ENCODE measurements around the gene JOSD1. TPM values are rescaled to one million over a fixed set of nuclear protein-coding genes. Genes with fewer than 3 reads are reported as not detected.
"Not testable (repeated sequence)": the region's sequence is repeated elsewhere in the genome, so short reads cannot be mapped to it uniquely, and the experiment has no call there.

JOSD1 gene
- total and polyA plus RNA-seq, 4 donors, result 35.4 to 51.0 (median 39.8) TPM

- Histone ChIP-seq H3K9me3 (ENCODE audit: control insufficient read depth, insufficient read depth, low read length) (no peaks in the 10 kb centered on the region), H3K4me1 (ENCODE audit: control insufficient read depth, insufficient read depth, low read length) (peaks cover 18% of the 10 kb centered on the region), H3K4me3 (ENCODE audit: low read depth, low read length) (peak overlapping the region; percentile 85), H3K27ac (ENCODE audit: low read depth, low read length) (peak overlapping the region; percentile 83), H3K27me3 (ENCODE audit: control insufficient read depth, insufficient read depth, low read length) (no peaks in the 10 kb centered on the region), H3K36me3 (ENCODE audit: control insufficient read depth, insufficient read depth, low read length) (peaks cover 6% of the 10 kb centered on the region)
- WGBS (ENCODE audit: insufficient coverage), result 9% methylated on average over 6 of the region's 16 CpGs
- DNase-seq (ENCODE audit: low read depth in 4 of 6, low spot score in 6 of 6), result peak in 2 of 6 donors; percentile 11 to 53
These were observed 43.5 kb downstream of the JOSD1 start for GRCh38 chr22:38657045-38657909.

GRCh38 chr22:38656256-38657044 is 44.3 kb downstream of the JOSD1 start, which contains the start of the genes CBY1 and FAM227A:
CBY1 (plus strand) TSS chr22:38656638; CDS start chr22:38668055, 11,417 bp downstream.
FAM227A (minus strand) TSS chr22:38656392; CDS start chr22:38650168, 6,224 bp downstream.
- 0% methylated on average over 64 of the region's 66 CpGs for WGBS (ENCODE audit: insufficient coverage)
- H3K27me3 ChIP-seq (ENCODE audit: control insufficient read depth, insufficient read depth, low read length), result no peaks in the 10 kb centered on the region
- peak within 1 kb of the TSS; percentile 85 for H3K4me3 ChIP-seq (ENCODE audit: low read depth, low read length)
- H3K27ac ChIP-seq (ENCODE audit: low read depth, low read length), result peak within 1 kb of the TSS; percentile 83
- H3K36me3 ChIP-seq (ENCODE audit: control insufficient read depth, insufficient read depth, low read length), result peaks cover 6% of the 10 kb centered on the region
- peak; percentile 86 to 97 (median 90) for DNase-seq (ENCODE audit: low read depth in 4 of 6, low spot score in 6 of 6)
- H3K9me3 ChIP-seq (ENCODE audit: control insufficient read depth, insufficient read depth, low read length), result no peaks in the 10 kb centered on the region
- peaks cover 18% of the 10 kb centered on the region for H3K4me1 ChIP-seq (ENCODE audit: control insufficient read depth, insufficient read depth, low read length)

GRCh38 chr22:38655519-38656255 is 45.1 kb downstream of the JOSD1 start:
- WGBS (ENCODE audit: insufficient coverage), result 0% methylated on average over 18 of the region's 22 CpGs

GRCh38 chr22:38653741-38654140 is 47.0 kb downstream of the JOSD1 start:
- Histone ChIP-seq H3K27me3 (ENCODE audit: control insufficient read depth, insufficient read depth, low read length) (no peaks in the 10 kb centered on the region), H3K4me3 (ENCODE audit: low read depth, low read length) (no peak overlapping the region), H3K4me1 (ENCODE audit: control insufficient read depth, insufficient read depth, low read length) (peaks cover 18% of the 10 kb centered on the region), H3K9me3 (ENCODE audit: control insufficient read depth, insufficient read depth, low read length) (no peaks in the 10 kb centered on the region), H3K27ac (ENCODE audit: low read depth, low read length) (no peak overlapping the region), H3K36me3 (ENCODE audit: control insufficient read depth, insufficient read depth, low read length) (peaks cover 6% of the 10 kb centered on the region)
- DNase-seq (ENCODE audit: low read depth in 4 of 6, low spot score in 6 of 6), result no peak
- 97% methylated on average over 6 of the region's 8 CpGs for WGBS (ENCODE audit: insufficient coverage)

More at GRCh38 chr22:38655519-38656255, 45.1 kb downstream of the JOSD1 start:
- Histone ChIP-seq H3K27ac (ENCODE audit: low read depth, low read length) (peak overlapping the region; percentile 83), H3K36me3 (ENCODE audit: control insufficient read depth, insufficient read depth, low read length) (peaks cover 1% of the 10 kb centered on the region), H3K9me3 (ENCODE audit: control insufficient read depth, insufficient read depth, low read length) (no peaks in the 10 kb centered on the region), H3K4me3 (ENCODE audit: low read depth, low read length) (peak overlapping the region; percentile 85), H3K27me3 (ENCODE audit: control insufficient read depth, insufficient read depth, low read length) (no peaks in the 10 kb centered on the region), H3K4me1 (ENCODE audit: control insufficient read depth, insufficient read depth, low read length) (peaks cover 18% of the 10 kb centered on the region)
- DNase-seq (ENCODE audit: low read depth in 4 of 6, low spot score in 6 of 6), result peak in 1 of 6 donors; percentile 22

- no peak for DNase-seq (ENCODE audit: low read depth in 4 of 6, low spot score in 6 of 6)
- H3K4me3 ChIP-seq (ENCODE audit: low read depth, low read length), result no peak overlapping the region
These were observed 47.9 kb downstream of the JOSD1 start for GRCh38 chr22:38652859-38653258.

GRCh38 chr22:38649841-38650522 is 50.8 kb downstream of the JOSD1 start:
- no peaks in the 10 kb centered on the region for H3K4me1 ChIP-seq (ENCODE audit: control insufficient read depth, insufficient read depth, low read length)
- no peak for DNase-seq (ENCODE audit: low read depth in 4 of 6, low spot score in 6 of 6)
- peaks cover 24% of the 10 kb centered on the region for H3K36me3 ChIP-seq (ENCODE audit: control insufficient read depth, insufficient read depth, low read length)
- H3K9me3 ChIP-seq (ENCODE audit: control insufficient read depth, insufficient read depth, low read length), result no peaks in the 10 kb centered on the region
- no peaks in the 10 kb centered on the region for H3K27me3 ChIP-seq (ENCODE audit: control insufficient read depth, insufficient read depth, low read length)
- peak overlapping the region; percentile 1 for H3K27ac ChIP-seq (ENCODE audit: low read depth, low read length)
- no peak overlapping the region for H3K4me3 ChIP-seq (ENCODE audit: low read depth, low read length)
- WGBS (ENCODE audit: insufficient coverage), result 88% methylated on average over 1 of the region's 5 CpGs

More at GRCh38 chr22:38652859-38653258, 47.9 kb downstream of the JOSD1 start:
- H3K4me1 ChIP-seq (ENCODE audit: control insufficient read depth, insufficient read depth, low read length), result peaks cover 13% of the 10 kb centered on the region
- H3K9me3 ChIP-seq (ENCODE audit: control insufficient read depth, insufficient read depth, low read length), result no peaks in the 10 kb centered on the region
- no peak overlapping the region for H3K27ac ChIP-seq (ENCODE audit: low read depth, low read length)
- H3K36me3 ChIP-seq (ENCODE audit: control insufficient read depth, insufficient read depth, low read length), result peaks cover 11% of the 10 kb centered on the region
- no peaks in the 10 kb centered on the region for H3K27me3 ChIP-seq (ENCODE audit: control insufficient read depth, insufficient read depth, low read length)

- H3K27me3 ChIP-seq (ENCODE audit: control insufficient read depth, insufficient read depth, low read length), result no peaks in the 10 kb centered on the region
- H3K4me1 ChIP-seq (ENCODE audit: control insufficient read depth, insufficient read depth, low read length), result no peaks in the 10 kb centered on the region
- H3K9me3 ChIP-seq (ENCODE audit: control insufficient read depth, insufficient read depth, low read length), result no peaks in the 10 kb centered on the region
- H3K36me3 ChIP-seq (ENCODE audit: control insufficient read depth, insufficient read depth, low read length), result peaks cover 40% of the 10 kb centered on the region
- H3K4me3 ChIP-seq (ENCODE audit: low read depth, low read length), result no peak overlapping the region
- no peak for DNase-seq (ENCODE audit: low read depth in 4 of 6, low spot score in 6 of 6)
- WGBS (ENCODE audit: insufficient coverage), result 96% methylated on average over 4 of the region's 6 CpGs
- H3K27ac ChIP-seq (ENCODE audit: low read depth, low read length), result no peak overlapping the region
These were observed 55.3 kb downstream of the JOSD1 start for GRCh38 chr22:38645430-38645829.

GRCh38 chr22:38644245-38644644 is 56.5 kb downstream of the JOSD1 start:
- peaks cover 37% of the 10 kb centered on the region for H3K36me3 ChIP-seq (ENCODE audit: control insufficient read depth, insufficient read depth, low read length)
- not testable (repeated sequence) for DNase-seq (ENCODE audit: low read depth in 4 of 6, low spot score in 6 of 6); H3K27ac ChIP-seq (ENCODE audit: low read depth, low read length); H3K4me3 ChIP-seq (ENCODE audit: low read depth, low read length); H3K4me1 ChIP-seq (ENCODE audit: control insufficient read depth, insufficient read depth, low read length); H3K9me3 ChIP-seq (ENCODE audit: control insufficient read depth, insufficient read depth, low read length); H3K27me3 ChIP-seq (ENCODE audit: control insufficient read depth, insufficient read depth, low read length)
- WGBS (ENCODE audit: insufficient coverage), result no CpG with 5 or more reads among the region's 5 CpGs
